ENCODE results near the gene MGA.

Gene MGA

GRCh38 chr15:41669701-41670100 lies 9.5 kb downstream of the MGA start:
- no peak overlapping the region for H3K4me3 ChIP-seq (ENCODE audit: low read depth, low read length)
- TF ChIP-seq, protein P1, sequence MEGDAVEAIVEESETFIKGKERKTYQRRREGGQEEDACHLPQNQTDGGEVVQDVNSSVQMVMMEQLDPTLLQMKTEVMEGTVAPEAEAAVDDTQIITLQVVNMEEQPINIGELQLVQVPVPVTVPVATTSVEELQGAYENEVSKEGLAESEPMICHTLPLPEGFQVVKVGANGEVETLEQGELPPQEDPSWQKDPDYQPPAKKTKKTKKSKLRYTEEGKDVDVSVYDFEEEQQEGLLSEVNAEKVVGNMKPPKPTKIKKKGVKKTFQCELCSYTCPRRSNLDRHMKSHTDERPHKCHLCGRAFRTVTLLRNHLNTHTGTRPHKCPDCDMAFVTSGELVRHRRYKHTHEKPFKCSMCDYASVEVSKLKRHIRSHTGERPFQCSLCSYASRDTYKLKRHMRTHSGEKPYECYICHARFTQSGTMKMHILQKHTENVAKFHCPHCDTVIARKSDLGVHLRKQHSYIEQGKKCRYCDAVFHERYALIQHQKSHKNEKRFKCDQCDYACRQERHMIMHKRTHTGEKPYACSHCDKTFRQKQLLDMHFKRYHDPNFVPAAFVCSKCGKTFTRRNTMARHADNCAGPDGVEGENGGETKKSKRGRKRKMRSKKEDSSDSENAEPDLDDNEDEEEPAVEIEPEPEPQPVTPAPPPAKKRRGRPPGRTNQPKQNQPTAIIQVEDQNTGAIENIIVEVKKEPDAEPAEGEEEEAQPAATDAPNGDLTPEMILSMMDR (IDR thresholded peaks at IDR 0.05; ENCODE audit: low read depth, low read length, missing control alignments): no peak
- no peak for DNase-seq (ENCODE audit: low read depth)

- no peak for DNase-seq (ENCODE audit: low read depth)
- TF ChIP-seq, protein P1 (IDR thresholded peaks at IDR 0.05; ENCODE audit: low read depth, low read length, missing control alignments): no peak
These were observed 11.7 kb downstream of the MGA start for GRCh38 chr15:41671656-41672648.

DNA sequence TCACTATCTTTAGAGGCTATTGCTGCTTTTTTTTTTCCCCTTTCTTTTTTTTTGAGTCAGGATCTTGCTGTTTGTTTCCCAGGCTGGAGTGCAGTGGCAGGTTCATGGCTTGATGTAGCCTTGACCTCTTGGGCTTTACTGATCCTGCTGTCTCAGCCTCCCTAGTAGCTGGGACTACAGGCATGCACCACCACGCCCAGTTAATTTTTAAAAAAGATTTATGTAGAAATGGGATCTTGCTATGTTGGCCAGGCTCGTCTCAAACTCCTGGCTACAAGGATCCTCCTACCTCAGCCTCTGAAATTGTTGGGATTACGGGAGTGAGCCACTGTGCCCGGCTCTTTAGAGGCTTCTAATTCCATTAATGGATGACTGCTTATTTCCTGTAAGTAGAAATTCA lies 15.1 kb downstream of the MGA start:
- no peak for DNase-seq (ENCODE audit: low read depth)
- H3K4me3 ChIP-seq (ENCODE audit: low read depth, low read length): no peak overlapping the region
- TF ChIP-seq, protein P1 (IDR thresholded peaks at IDR 0.05; ENCODE audit: low read depth, low read length, missing control alignments): no peak

More at GRCh38 chr15:41671656-41672648, 11.7 kb downstream of the MGA start:
- H3K4me3 ChIP-seq (ENCODE audit: low read depth, low read length): no peak overlapping the region

- DNase-seq (ENCODE audit: low read depth): no peak
- TF ChIP-seq, protein P1 (IDR thresholded peaks at IDR 0.05; ENCODE audit: low read depth, low read length, missing control alignments): no peak
- H3K4me3 ChIP-seq (ENCODE audit: low read depth, low read length): no peak overlapping the region
These were observed 18.5 kb downstream of the MGA start for GRCh38 chr15:41678742-41679141.

- TF ChIP-seq, protein P1 (IDR thresholded peaks at IDR 0.05; ENCODE audit: low read depth, low read length, missing control alignments): no peak
- DNase-seq (ENCODE audit: low read depth): no peak
- no peak overlapping the region for H3K4me3 ChIP-seq (ENCODE audit: low read depth, low read length)
These were observed 23.8 kb downstream of the MGA start for GRCh38 chr15:41683955-41684354.

- TF ChIP-seq, protein P1 (IDR thresholded peaks at IDR 0.05; ENCODE audit: low read depth, low read length, missing control alignments): no peak
- no peak for DNase-seq (ENCODE audit: low read depth)
- no peak overlapping the region for H3K4me3 ChIP-seq (ENCODE audit: low read depth, low read length)
These were observed 28.5 kb downstream of the MGA start for GRCh38 chr15:41688671-41689070.

Data from GM12864 (cell line).